HPDE6-E6E7 (cell line): ENCODE measurements around the gene SLC35D2.
"Not testable (repeated sequence)": the region's sequence is repeated elsewhere in the genome, so short reads cannot be mapped to it uniquely, and the experiment has no call there.

Source experiments
- DNase-seq: peaks from one replicate; pipeline ENCODE4 v3.0.0; 2011; ENCODE audit warnings: missing footprints; ENCODE audit errors: extremely low spot score

Gene SLC35D2

DNA sequence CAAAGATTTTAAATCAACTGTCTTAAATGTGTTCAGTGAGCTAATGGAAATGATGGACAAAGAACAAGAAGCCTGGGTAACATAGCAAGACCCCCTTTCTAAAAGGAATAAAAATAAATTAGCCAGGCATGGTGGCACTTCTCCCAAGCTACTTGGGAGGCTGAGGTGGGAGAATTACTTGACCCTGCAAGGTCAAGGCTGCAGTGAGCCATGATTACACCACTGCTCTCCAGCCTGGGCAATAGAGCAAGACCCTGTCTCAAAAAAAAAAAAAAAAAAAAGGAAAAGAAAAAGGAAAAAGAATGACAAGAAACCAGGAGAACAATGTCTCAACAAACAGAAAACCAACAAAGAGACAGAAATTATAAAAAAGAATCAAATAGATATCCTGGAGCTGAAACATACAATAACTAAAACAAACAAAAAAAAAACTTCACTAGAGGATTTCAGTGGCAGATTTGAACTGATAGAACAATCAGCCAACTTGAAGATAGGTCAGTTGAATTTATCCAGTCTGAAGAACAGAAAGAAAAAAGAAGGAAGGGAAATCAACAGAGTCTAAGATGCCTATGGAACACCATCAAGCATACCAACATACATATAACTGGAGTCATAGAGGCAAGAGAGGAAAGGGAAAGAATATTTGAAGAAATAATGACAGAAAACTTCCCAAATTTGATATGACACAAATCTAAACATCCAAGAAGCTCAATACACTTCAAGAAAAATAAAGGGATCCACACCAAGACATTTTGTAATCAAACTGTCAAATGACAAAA, 16.8 kb upstream of the SLC35D2 start:
- DNase-seq = no peak

DNA sequence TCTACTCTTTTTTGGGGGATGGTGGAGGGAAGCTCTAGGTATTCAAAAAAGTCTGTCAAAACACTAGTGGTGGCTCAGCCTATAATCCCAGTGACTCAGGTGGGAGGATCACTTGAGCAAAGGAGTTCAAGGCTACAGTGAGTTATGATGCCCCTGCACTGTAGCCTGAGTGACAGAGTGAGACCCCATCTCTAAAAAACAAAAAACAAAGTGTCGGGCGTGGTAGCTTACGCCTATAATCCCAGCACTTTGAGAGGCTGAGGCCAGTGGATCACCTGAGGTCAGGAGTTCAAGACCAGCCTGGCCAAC, 15.8 kb upstream of the SLC35D2 start:
- DNase-seq = no peak

DNA sequence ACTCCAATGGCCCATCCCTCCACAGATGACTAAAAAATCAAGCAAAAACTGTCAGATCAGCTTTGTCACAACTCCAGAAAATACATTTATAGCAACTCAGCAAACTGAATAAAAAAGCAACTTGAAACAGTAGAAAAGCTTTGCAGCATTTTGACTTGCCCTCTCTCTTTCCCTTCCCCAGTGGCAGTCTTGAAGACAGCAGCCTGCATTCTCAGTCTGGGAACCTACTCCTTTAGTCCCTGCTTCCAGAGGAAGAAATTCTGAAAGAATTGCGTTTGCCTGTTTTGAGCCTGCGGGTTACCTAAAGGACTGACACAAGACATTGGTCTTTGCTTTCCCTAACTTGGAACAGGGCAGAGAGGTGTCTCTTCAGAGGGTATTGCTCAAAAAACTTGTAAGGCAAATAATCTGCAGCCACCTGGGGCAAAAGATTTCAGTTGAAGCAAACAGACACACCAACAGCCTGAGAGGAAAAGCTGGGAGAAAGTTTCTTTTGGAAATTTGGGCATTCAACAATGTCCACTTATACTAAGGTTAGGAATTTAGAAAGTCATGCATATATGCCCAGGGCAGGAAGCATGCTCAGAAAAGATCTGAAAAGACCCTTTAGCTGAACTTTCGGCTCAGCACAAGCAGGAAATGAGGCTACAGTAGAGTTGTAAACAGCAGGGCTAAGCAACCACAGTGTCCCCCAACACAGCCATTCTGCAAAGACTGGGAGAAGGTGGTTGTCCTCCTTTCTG, 15.2 kb upstream of the SLC35D2 start:
- no peak for DNase-seq

DNA sequence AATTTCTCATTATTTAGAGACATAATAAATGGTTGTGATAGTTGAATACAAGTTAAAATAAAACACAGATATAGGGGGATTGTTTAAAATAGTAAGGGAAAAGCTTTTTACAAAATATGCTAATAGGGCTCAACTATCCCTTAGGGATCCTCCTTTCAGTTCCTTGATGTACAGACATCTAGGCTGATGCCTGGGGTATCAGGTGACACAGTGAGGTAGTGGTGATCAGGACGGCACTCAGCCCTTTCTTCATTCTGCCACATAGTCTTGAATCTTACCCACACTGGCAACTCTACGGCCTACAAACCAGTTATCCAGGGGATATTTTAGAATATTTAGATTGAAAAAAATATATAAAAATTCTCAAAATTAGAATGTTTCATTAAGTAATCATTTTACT, 12.5 kb upstream of the SLC35D2 start:
- DNase-seq = no peak

DNA sequence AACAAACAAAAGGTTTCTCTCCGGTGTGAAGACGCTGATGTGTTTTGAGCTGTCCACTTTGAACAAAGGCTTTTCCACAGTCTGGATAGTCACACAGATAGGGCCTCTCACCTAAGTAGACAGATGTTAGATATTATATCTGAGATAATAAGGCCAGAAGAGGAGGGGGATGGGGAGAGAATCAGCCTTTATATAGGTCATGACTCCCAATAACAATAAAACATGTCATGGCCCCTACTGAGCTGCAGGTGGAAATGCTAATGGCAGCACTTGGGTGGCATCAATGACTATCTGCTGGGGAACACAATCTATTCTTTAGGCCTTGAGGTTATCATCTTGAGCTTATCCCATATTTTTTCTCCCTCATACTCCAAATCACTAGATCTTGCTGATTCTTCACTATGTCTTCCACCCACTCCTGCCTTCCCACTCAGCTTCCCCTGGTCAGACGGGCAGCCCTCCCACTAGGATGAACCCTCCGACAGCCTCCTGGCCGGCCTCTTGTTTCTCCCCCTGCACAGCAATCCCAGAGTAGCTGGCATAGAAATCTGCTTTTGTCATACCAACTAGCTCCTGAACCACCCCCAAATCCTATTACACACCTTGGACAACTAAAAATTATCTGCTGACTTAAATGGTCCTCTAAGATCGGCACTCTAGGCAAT, 11.5 kb upstream of the SLC35D2 start:
- DNase-seq = no peak

DNA sequence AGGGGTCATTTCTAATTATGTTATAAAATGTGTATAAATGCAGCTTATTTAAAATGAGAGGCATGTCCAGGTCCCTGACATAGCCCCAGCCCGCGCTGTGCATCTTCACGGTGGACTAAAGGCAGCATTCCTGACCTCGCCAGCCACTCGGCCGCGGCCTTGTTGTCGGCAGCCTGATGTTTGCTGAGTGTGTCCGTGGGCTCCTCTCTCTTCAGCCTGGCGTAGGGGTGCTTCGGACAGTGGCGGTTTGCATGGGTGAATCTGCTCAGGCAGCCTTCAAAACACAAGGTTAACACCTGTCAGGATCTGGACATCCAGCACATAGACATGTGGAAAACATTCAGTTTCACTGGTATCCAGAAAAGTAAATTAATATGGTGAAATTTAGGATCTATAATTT, 8.8 kb upstream of the SLC35D2 start:
- no peak for DNase-seq

DNA sequence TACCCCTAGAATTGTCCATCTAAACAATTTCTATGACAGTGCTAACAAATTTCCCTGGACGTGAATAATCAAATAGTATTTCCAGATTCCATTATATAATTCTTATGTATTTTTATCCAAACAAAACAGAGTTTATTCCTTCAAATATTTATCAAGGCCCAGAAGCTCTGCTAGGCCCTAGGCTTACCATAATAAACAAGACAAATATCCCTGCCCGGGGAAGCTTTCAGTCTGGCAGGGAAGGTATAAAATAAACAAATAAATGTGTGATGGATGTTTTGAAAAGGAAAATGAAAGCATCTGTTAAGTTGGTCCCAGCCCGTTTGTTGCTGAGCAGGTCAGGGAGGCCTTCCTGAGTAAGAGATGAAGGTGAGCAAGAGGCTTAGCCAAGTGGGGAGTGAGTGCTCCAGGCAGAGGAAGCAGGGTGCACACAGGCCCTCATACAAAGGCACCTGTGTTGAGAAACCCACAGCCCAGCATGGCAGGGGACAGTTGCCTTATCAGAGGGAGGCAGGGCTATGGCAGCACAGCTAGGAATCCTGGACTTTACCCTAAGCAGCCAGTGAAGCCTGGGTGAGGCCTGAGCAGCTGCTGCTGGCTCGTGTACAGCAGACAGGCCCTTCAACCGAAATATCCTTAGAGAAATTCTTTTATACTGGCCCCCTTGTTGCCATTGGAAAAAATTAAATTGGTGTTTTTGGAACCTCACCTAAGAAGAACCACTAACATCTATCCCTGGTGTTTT, 7.7 kb upstream of the SLC35D2 start:
- no peak for DNase-seq

DNA sequence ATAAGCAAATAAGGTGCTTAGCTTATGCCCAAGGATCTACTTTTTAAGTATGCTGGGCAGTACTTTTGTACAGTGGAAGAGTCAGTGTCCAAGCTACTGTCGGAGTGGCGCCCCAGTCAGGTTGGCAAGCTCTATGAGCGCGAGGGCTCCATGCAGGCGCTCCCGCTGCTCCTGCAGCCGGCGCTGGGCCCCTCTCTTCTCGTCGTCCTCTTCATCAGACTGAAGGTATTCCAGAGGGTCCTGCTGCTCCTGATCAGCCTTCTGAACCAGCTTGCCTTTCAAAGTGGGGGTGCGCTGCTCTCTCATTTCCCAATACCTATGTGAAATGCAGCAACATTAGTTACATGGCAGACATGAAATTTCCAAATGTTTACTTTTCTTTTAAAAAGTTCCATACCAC, 4.6 kb upstream of the SLC35D2 start:
- DNase-seq = no peak

DNA sequence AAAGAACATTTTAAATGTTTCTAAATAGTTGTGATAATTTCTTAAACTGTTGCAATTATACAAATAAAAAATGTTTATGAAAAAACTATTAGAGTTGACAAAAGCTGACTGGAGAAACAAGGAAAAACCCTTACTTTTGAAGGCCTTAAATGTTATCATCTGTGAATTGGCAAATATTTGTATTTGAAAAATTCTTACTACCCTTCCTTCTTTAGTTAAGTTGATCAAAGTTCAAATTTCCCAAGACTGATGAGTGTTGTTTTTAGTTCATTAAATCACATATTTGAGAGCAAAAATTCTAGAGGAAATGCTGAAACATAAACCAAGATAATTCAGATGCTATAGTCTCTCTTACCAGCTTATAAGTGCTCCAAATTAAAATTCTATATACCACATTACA, 2.6 kb upstream of the SLC35D2 start:
- no peak for DNase-seq

DNA sequence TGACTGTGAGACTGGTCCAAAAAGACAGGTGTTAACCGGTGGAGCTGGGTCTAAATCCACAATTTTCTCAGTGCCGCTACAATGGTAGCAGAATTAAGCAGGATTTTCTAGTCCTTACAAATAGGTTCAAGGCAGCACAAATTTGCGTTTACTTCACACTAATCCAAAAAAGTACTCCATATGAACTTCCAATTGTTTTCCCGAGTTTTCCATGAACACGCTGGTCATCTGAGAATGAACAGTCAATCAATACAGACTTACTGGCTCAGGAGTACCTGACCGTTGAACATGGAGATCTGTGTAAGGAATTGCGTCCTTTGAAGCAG, 709 bp downstream of the SLC35D2 start:
- DNase-seq = no peak

DNA sequence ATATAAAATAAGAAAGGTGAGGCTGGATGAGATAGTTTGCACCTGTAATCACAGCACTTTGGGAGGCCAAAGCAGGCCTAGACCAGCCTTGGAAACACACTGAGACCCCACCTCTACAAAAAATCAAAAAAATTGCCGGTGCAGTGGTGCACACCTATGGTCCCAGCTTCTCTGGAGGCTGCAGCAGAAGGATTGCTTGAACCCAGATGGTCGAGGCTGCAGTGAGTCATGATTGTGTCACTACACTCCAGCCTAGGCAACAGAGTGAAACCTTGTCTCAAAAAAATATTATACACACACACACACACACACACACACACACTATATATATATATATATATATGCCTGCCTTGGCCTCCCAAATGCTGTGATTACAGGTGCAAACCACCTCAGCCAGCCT, 1.3 kb downstream of the SLC35D2 start:
- DNase-seq = no peak

DNA sequence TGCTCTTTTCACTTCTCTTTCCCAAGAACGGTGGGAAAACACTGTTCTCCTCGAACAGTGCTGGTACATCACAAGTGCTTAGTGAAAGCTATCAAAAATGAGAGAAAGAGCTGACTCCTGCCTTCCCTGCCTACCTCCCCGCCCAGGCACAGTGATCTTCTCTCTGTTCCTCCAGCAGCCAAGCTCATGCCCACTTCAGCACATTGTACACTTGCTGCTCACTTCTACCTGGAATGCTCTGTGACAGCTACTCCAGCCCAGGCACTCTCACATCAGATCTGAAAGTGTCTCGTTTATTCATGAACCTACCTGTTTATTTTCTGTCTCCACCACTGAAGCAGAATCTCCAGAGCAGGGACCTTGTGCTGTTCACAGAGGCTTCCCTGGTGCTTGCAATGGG, 1.8 kb downstream of the SLC35D2 start:
- DNase-seq = no peak

DNA sequence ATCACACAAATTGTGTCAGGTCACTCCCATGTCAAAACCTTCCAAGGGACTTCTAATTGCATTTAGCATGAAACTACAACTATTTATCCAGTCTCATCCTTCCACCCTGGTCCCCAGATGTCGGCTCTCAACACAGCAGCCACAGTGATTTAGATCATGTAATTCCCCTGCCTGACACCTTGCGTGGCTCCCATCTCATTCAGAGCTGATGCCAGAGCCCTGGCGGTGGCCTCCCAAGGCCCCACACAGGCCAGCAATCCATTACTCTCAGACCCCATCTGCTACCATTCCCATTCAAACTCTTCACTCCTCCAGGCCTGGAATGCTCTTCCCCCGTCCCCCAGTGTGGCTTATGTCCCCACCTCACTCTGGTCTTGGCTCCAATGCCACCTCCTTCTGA, 2.4 kb downstream of the SLC35D2 start:
- no peak for DNase-seq

DNA sequence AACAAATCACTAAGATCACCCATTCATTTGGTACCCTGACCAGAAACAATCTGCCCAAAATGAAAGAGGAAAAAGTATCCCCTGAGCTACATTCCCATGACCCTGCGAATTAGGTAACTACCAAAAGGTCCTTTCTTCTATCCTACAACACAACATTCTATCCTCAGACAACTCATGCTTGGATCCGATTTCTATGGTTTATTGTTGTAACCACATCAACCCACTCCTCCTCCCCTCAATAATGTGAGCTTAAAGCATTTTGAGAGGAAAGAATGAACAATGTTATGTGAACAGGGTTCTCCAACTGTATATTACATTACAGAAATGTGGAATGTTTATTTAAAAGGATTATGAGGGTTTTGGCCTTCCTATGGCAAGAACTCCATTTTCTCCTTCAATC, 4.0 kb downstream of the SLC35D2 start:
- no peak for DNase-seq

DNA sequence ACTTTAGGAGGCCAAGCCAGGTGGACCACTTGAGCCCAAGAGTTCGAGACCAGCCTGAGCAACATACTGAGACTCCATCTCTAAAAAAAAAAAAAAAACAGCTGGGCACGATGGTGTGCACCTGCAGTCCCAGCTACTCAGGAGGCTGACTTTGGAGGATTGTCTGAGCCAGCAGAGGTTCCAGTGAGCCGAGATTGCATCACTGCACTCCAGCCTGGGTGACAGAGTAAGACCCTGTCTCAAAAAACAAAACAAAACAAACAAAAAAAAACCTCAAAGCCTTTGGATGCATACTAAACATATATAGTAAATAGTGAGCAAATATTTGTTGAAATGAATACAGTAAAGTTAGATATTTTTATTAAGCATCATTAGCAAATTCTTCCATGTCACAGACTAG, 5.3 kb downstream of the SLC35D2 start:
- DNase-seq = no peak

DNA sequence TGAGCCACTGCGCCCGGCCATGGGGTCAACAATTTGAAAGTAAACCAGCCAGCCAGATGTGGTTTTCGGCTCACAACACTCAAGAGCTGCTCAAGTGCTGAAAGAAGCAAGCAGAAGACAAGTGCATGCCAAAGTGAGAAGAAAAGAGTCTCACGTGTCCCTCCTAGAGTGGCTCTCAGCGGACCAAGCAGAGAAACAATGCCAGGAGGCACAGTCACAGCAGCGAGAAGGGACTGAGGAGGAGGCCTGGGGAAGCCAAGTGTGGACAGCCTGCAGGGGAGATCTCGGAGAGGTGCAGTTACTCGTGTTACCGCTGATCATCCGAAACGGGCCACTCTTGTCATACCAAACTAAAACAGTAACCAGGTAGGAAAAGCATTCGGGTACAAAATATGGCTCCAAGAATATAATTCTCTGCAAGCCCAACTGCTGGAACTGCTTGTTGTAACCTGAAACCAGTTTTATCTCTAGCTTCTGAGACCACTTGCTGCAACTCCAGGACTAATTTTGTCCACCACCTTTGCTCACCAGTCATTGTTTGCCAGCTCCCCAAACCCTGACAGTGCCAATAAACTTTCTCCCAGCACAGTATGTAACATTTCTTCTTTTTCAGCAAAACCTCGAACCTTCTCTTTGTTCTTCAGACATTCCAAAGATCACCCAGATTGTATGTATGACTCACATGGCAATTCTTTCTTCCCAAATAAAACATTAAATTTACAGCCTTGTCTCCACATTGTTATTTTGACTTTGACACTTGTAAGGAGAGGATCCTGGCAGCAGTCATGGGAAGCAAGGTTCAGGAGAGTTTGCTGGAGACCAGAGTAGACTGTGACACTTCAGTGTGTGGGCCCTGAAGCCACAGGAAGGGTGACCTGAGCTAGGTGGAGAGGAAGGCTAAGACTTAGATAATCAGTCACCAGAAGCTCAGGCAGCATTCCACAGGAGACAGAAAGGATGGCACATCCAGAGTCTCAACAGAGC, 6.3 kb downstream of the SLC35D2 start:
- DNase-seq = no peak

DNA sequence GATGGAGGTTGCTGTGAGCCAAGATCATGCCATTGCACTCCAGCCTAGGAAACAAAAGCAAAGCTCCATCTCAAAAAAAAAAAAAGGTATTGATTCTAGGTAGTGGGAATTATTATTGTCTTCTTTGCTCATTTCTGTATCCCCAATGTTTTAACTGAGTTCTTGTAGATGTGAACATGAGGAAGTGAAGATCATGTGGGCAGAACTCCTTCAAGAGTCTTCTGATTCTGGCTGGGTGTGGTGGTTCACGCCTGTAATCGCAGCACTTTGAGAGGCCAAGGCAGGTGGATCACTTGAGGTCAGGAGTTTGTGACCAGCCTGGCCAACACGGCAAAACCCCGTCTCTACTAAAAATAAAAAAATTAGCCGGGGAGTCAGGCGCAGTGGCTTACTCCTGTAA, 8.0 kb downstream of the SLC35D2 start:
- DNase-seq = not testable (repeated sequence)

DNA sequence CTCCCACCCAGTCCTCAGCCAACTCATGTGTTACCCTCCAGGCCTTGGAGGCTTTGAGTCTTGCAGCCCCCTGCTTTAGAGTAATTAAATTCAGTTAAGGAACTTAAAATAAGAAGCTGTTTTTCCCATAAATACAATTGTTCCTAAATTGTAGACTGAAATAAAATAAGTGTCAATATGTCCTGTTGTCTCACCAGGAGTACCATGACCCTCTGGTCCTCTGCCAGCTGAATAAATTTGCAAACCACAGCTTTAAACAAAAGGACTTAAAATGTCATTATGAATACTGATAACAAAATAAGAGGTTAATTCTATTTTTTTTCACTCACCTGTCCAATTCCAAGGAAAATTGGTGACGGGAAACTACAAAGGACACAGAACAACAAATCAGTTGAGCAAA, 15.6 kb downstream of the SLC35D2 start:
- no peak for DNase-seq

DNA sequence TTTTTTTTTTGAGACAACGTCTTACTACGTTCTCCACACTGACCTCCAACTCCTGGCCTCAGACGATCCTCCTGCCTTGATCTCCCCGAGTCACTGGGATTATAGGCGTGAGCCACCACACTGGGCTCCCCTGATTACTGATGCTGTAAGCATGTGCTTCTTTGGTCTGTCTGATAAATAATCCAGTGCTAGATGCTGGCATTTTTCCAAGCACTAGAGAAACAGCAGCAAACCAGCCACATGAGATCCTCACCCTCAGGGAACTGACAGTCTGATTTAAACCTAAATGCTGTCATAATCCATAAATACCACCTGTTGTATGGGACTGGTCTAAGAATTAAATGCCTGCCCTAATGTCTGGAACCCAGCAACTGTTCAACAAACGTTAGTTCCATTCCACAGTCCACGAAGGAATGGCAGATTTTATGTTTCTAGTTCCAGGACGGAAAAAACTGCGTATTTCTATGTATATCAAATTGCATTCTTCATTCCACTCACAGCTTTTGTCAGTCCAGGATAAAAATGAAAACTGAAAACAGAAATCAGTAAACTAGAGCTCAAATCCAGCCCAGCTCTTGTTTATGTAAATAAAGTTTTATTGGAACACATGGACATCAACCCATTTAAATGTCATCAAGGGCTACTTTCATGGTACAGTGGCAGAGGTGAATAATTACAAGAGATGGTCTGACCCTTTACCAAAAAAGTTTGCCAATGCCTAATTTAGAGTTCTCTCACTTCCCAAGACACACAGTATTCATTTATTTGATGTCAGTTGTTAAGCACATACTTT, 20.1 kb downstream of the SLC35D2 start:
- no peak for DNase-seq

DNA sequence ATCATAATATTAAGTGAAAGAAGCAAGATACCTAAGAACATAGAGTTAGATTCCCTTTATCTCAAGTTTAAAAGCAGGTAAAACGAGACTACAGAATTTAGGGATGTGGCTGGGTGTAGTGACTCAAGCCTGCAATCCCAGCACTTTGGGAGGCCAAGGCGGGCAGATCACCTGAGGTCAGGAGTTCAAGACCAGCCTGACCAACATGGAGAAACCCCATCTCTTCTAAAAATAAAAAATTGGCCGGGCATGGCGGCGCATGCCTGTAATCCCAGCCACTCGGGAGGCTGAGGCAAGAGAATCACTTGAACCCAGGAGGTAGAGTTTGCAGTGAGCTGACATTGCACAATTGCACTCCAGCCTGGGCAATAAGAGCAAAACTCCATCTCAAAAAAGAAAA, 21.4 kb downstream of the SLC35D2 start:
- not testable (repeated sequence) for DNase-seq

DNA sequence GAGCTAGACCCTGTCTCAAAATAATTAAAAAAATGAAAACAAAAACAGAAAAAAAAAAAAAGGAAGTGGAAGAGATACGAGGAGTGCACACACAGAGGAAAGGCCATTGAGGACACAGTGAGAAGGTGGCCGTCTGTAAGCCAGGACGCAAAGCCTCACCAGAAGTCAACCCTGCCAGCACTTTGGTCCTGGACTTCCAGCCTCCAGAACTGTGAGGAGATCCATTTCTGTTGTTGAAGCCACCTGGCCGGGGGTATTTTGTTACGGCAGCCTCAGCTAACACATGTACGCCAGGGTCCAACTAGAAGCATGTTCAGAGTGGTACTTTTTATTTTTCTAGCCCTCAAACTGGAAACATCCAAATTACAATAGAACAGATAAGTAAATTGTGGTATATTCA, 21.8 kb downstream of the SLC35D2 start:
- DNase-seq = no peak
